H54 (cell line): ENCODE measurements around the gene GLT6D1.

Source experiments
- DNase-seq: peaks from one replicate; pipeline ENCODE4 v3.0.0; 2011; ENCODE audit warnings: low spot score, mixed read lengths; ENCODE audit not compliant: insufficient read length
- FAIRE-seq: peaks from 3 replicates; lab custom pipeline; 2011; peaks lifted over from hg19 to GRCh38; lab: Jason Lieb, UNC
- POLR2A ChIP-seq: IDR thresholded peaks from 2 replicates; pipeline ENCODE4 v1.6.1; 2011; ENCODE audit warnings: low read depth, mild to moderate bottlenecking, low read length

GLT6D1 gene

GRCh38 chr9:135575995-135576631, 63.2 kb downstream of the GLT6D1 start:
- TF ChIP-seq POLR2A, result no peak
- no peak for FAIRE-seq
- no peak for DNase-seq

- FAIRE-seq (no peak), DNase-seq (no peak)
- TF ChIP-seq POLR2A, result no peak
Observed at GRCh38 chr9:135574943-135575342, 64.4 kb downstream of the GLT6D1 start.

GRCh38 chr9:135574331-135574730, 65.0 kb downstream of the GLT6D1 start:
- TF ChIP-seq POLR2A, result no peak
- DNase-seq, result no peak
- FAIRE-seq, result no peak
